HG02884 (cell line): Measurements from ENCODE around the gene GRPEL2.
A peak's percentile ranks its signal among the peaks of the same experiment; 100 is the strongest.
"Not testable (repeated sequence)": the region's sequence is repeated elsewhere in the genome, so short reads cannot be mapped to it uniquely, and the experiment has no call there.

Source experiments
- ATAC-seq: cut with Tn5 transposase; IDR thresholded peaks from one replicate; pipeline ENCODE4 v1.9.1; 2021; ENCODE audit warnings: mild to moderate bottlenecking, moderate library complexity; ENCODE audit not compliant: unreplicated experiment

GRPEL2 gene

GRCh38 chr5:149375434-149375833, 30.1 kb downstream of the GRPEL2 start:
- no peak for ATAC-seq

GRCh38 chr5:149376104-149376503, 30.8 kb downstream of the GRPEL2 start:
- no peak for ATAC-seq

GRCh38 chr5:149376711-149377447, 31.6 kb downstream of the GRPEL2 start:
- no peak for ATAC-seq

GRCh38 chr5:149378241-149378820, 33.0 kb downstream of the GRPEL2 start:
- ATAC-seq = no peak

- no peak for ATAC-seq
Observed at GRCh38 chr5:149379177-149379761, 34.0 kb downstream of the GRPEL2 start, which contains the start of gene IL17B. Gene IL17B, minus strand, starts transcription at chr5:149379292. Its CDS starts 67 bp downstream, at chr5:149379225.

GRCh38 chr5:149379818-149380374, 34.6 kb downstream of the GRPEL2 start:
- ATAC-seq = no peak

- no peak for ATAC-seq
Observed at GRCh38 chr5:149380466-149381121, 35.3 kb downstream of the GRPEL2 start.

GRCh38 chr5:149381261-149381985, 36.1 kb downstream of the GRPEL2 start:
- no peak for ATAC-seq

- peak; percentile 55 for ATAC-seq
Observed at GRCh38 chr5:149381986-149382338, 36.7 kb downstream of the GRPEL2 start.

- no peak for ATAC-seq
Observed at GRCh38 chr5:149382517-149383220, 37.4 kb downstream of the GRPEL2 start.

- no peak for ATAC-seq
Observed at GRCh38 chr5:149383399-149383798, 38.1 kb downstream of the GRPEL2 start.

GRCh38 chr5:149386166-149386565, 40.9 kb downstream of the GRPEL2 start:
- no peak for ATAC-seq

- no peak for ATAC-seq
Observed at GRCh38 chr5:149387081-149387631, 41.9 kb downstream of the GRPEL2 start.

GRCh38 chr5:149387982-149388381, 42.7 kb downstream of the GRPEL2 start:
- ATAC-seq = no peak

- ATAC-seq = no peak
Observed at GRCh38 chr5:149388498-149389190, 43.3 kb downstream of the GRPEL2 start.

GRCh38 chr5:149389552-149390495, 44.5 kb downstream of the GRPEL2 start:
- ATAC-seq = no peak

GRCh38 chr5:149391076-149391475, 45.8 kb downstream of the GRPEL2 start:
- ATAC-seq = not testable (repeated sequence)

- no peak for ATAC-seq
Observed at GRCh38 chr5:149391524-149391923, 46.2 kb downstream of the GRPEL2 start.
